Stomach (tissue), 4 donors: ENCODE data around the gene ETS1.

ENCODE experiments used
- CTCF ChIP-seq, 7 experiments: fragments of 450-650 bp in 4 of 7; fragments of 200-600 bp in 3 of 7; sonication (generic) in 3 of 7; IDR thresholded peaks; one replicate each; pipeline ENCODE4 v1.5.1; 2016 to 2019; ENCODE audit warnings: antibody characterized with exemption in 7 of 7, control low read depth in 2 of 7, mild to moderate bottlenecking in 1 of 7
- POLR2A ChIP-seq, 4 donors: fragments of 450-650 bp; IDR thresholded peaks; one replicate each; pipeline ENCODE4 v1.6.1; 2016; ENCODE audit warnings: antibody characterized with exemption in 4 of 4, control low read depth in 2 of 4, mild to moderate bottlenecking in 1 of 4, moderate library complexity in 1 of 4
- POLR2AphosphoS5 ChIP-seq, 3 donors: sonication (generic); formaldehyde crosslinking; IDR thresholded peaks; one replicate each; pipeline ENCODE4 v1.6.1; 2016; ENCODE audit warnings: antibody characterized with exemption in 3 of 3

- TF ChIP-seq CTCF (IDR thresholded peaks at IDR 0.05), result no peak
- TF ChIP-seq POLR2AphosphoS5 (IDR thresholded peaks at IDR 0.05), result no peak
- TF ChIP-seq POLR2A (IDR thresholded peaks at IDR 0.05), result no peak
Measured at GRCh38 chr11:128597209-128597608, 9.9 kb upstream of the ETS1 start.
